ENCODE data around the gene WSCD2.

DNA sequence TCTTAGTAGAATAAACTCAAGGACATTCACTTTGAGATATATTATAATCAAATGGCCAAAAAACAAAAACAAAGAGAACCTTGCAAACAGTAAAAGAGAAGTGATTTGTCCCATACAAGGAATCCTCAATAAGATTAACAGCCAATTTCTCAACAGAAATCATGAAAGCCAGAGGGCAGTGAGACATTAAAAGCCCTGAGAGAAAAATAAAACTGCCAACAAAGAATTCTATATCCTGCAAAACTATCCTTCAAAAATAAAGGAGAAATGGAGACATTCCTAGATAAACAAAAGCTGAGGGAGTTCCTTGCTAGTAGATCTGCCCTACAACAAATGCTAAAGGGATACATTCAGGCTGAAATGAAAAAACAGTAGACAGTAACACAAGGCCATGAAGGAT lies 131.9 kb downstream of the WSCD2 start:
- TF ChIP-seq, protein P1, sequence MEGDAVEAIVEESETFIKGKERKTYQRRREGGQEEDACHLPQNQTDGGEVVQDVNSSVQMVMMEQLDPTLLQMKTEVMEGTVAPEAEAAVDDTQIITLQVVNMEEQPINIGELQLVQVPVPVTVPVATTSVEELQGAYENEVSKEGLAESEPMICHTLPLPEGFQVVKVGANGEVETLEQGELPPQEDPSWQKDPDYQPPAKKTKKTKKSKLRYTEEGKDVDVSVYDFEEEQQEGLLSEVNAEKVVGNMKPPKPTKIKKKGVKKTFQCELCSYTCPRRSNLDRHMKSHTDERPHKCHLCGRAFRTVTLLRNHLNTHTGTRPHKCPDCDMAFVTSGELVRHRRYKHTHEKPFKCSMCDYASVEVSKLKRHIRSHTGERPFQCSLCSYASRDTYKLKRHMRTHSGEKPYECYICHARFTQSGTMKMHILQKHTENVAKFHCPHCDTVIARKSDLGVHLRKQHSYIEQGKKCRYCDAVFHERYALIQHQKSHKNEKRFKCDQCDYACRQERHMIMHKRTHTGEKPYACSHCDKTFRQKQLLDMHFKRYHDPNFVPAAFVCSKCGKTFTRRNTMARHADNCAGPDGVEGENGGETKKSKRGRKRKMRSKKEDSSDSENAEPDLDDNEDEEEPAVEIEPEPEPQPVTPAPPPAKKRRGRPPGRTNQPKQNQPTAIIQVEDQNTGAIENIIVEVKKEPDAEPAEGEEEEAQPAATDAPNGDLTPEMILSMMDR (conservative IDR thresholded peaks at IDR 0.05; ENCODE audit: low read length), result no peak
- TF ChIP-seq EZH2phosphoT487 (IDR thresholded peaks at IDR 0.05; ENCODE audit: borderline replicate concordance, low read depth, low read length), result no peak
